CD4-positive, alpha-beta memory T cell (primary cell): ENCODE results near the gene SAMD4B. TPM values are rescaled to one million over a fixed set of nuclear protein-coding genes. Genes with fewer than 3 reads are reported as not detected.

Experiments used
- CTCF ChIA-PET: fragments of 350-600 bp; sonication (Branson Sonifier 250); formaldehyde crosslinking; loops from one replicate; lab custom pipeline; 2021; ENCODE audit warnings: inconsistent platforms; ENCODE audit not compliant: partially characterized antibody; lab: Charles Lee
- POLR2A ChIA-PET: fragments of 350-600 bp; sonication (Branson Sonifier 250); formaldehyde crosslinking; loops from one replicate; lab custom pipeline; 2021; ENCODE audit not compliant: partially characterized antibody; lab: Charles Lee
- DNase-seq, 5 donors: peaks; one replicate each; pipeline versions ENCODE4 v3.0.0 to v3.0.0-alpha.2; 2020 to 2022; ENCODE audit warnings: mixed read lengths in 1 of 5
- H3K27ac ChIP-seq: one replicate; pipeline ENCODE4 v1.7.0; 2013; ENCODE audit warnings: low read depth, low read length
- H3K27me3 ChIP-seq: 2 replicates; pipeline ENCODE4 v1.7.0; 2013; ENCODE audit warnings: mild to moderate bottlenecking, low read length, moderate library complexity; ENCODE audit not compliant: insufficient read depth
- H3K36me3 ChIP-seq: 2 replicates; pipeline ENCODE4 v1.7.0; 2013; ENCODE audit warnings: mild to moderate bottlenecking, low read length, moderate library complexity; ENCODE audit not compliant: insufficient read depth
- H3K4me1 ChIP-seq: 2 replicates; pipeline ENCODE4 v1.7.0; 2013; ENCODE audit warnings: mild to moderate bottlenecking, low read length, moderate library complexity; ENCODE audit not compliant: insufficient read depth
- H3K4me3 ChIP-seq, 2 donors: one replicate each; pipeline ENCODE4 v1.7.0; 2013; ENCODE audit warnings: low read length in 2 of 2, mild to moderate bottlenecking in 1 of 2
- H3K9me3 ChIP-seq, 2 donors: one replicate each; pipeline ENCODE4 v1.7.0; 2013; ENCODE audit warnings: low read length in 2 of 2, control low read depth in 1 of 2; ENCODE audit not compliant: control insufficient read depth in 1 of 2
- H3K27ac Mint-ChIP-seq, 7 donors: one replicate each; pipeline ENCODE4 v1.8.0; 2020 to 2021; ENCODE audit warnings: mixed read lengths in 7 of 7, mild to moderate bottlenecking in 6 of 7, inconsistent platforms in 3 of 7, moderate library complexity in 3 of 7
- H3K27me3 Mint-ChIP-seq, 2 donors: one replicate each; pipeline ENCODE4 v1.8.0; 2020 to 2021; ENCODE audit warnings: mixed read lengths in 2 of 2
- H3K36me3 Mint-ChIP-seq, 2 donors: one replicate each; pipeline ENCODE4 v1.8.0; 2020 to 2021; ENCODE audit warnings: mixed read lengths in 2 of 2, inconsistent platforms in 1 of 2, mild to moderate bottlenecking in 1 of 2
- H3K4me1 Mint-ChIP-seq, 4 donors: one replicate each; pipeline ENCODE4 v1.8.0; 2020 to 2021; ENCODE audit warnings: mixed read lengths in 4 of 4, mild to moderate bottlenecking in 1 of 4
- H3K4me3 Mint-ChIP-seq, 8 donors: one replicate each; pipeline ENCODE4 v1.8.0; 2020 to 2021; ENCODE audit warnings: mixed read lengths in 8 of 8, mild to moderate bottlenecking in 7 of 8, moderate library complexity in 6 of 8, inconsistent platforms in 3 of 8
- H3K9me3 Mint-ChIP-seq, 8 donors: one replicate each; pipeline ENCODE4 v1.8.0; 2020 to 2021; ENCODE audit warnings: mixed read lengths in 8 of 8, mild to moderate bottlenecking in 5 of 8, inconsistent platforms in 3 of 8, moderate library complexity in 1 of 8
- intact Hi-C: fragments of 100-400 bp; cut with micrococcal nuclease; formaldehyde crosslinking; loops from one replicate; pipeline ENCODE4 v1.15.1; 2023
- polyA plus RNA-seq, 2 donors: library from polyadenylated mRNA; unstranded; fragments of 300-500 nt; fragmentation: Illumina TruSeq; gene quantifications; one replicate each; pipeline ENCODE4 v1.2.3, GENCODE V29; 2021
- total RNA-seq, 2 experiments: library from RNA; stranded (reverse); gene quantifications; one replicate each; pipeline ENCODE4 v1.2.3, GENCODE V29; 2021

SAMD4B gene
- total and polyA plus RNA-seq, 4 experiments from 2014 or later: 7.3 to 79.6 (median 42.6) TPM

DNA sequence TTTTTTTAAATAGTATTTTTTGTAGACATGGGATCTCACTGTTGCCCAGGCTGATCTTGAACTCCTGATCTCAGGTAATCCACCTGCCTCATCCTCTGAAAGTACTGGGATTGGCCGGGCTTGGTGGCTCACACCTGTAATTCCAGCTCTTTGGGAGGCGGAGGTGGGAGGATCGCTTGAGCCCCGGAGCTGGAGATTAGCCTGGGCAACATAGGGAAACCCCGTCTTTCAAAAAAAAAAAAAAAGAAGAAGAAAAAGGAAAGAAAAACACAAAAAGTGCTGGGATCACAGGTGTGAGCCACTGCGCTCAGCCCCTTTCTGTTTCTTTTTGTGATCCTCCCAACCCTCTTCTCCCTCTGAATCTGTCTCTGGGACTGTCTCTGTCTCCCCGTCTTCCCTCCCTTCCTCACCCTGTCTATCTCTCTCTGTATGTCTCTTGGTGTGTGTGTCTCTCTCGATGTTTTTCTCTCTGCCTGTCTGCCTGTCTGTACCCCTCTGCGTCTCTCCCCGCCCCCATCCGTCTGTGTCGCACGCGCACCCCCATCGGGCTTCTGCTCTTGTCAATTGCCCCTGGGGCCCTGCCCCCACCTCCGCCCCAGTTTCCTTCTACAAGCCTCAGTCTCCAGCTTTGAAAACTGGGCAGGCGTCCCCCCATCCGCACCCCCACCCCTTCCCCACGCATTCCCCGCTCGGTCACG is 63.9 kb downstream of the SAMD4B start:
- CTCF ChIA-PET: interaction anchor here (4.3 kb wide), 1 partner anchor 8 kb away, joined by 54 read pairs; no protein-coding TSS in a partner anchor
- intact Hi-C loops: loop anchor here (2.0 kb wide), 1 partner anchor 555 kb away; no protein-coding TSS in a partner anchor

DNA sequence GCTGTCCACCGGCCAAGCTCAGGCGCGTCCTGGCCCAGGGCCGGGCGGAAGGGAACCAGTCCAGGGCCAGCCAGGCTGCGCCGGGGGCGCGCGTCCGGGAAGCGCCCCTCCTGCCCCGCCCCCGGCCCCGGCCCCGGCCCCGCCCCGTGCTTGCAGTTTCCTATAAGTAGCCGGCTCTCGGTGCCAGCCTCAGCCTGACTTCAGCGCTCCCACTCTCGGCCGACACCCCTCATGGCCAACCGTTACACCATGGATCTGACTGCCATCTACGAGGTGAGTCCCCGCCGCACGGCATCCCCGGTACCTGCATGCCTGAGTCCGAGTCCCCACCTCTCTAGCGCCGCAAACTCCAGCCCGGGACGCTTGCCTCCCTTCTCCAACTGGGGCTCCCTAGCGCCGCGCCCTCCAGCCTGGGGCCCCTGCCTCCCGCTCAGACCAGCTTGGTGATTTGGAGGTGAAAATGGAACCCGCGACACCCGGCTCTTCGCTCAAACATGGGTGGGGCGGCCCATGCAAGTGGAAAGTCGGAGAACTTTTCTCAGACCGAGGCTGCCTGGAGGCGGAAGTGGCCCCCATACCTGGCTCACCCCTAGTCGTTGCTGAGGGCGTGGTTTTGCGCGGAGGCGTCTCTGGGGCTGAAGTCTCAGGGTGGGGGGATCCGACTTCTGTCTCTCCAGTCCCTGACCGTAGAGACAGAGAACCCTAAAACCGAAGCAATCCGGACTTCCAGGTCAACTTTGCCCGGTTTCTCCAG is 64.6 kb downstream of the SAMD4B start, which contains the start of gene ZFP36:
Gene ZFP36, plus strand, starts transcription at position 192 of the 754 bp plus-strand sequence. Its CDS starts 58 bp downstream, at position 250.
- CTCF ChIA-PET: interaction anchor here (1.8 to 4.3 kb wide), 2 partner anchors 9 to 29 kb away, joined by 8 to 54 read pairs; partner anchors contain the start of gene RPS16
- Histone ChIP-seq H3K36me3 (peaks cover 14% of the 10 kb centered on the region), H3K27me3 (no peaks in the 10 kb centered on the region), H3K4me1 (peaks cover 66% of the 10 kb centered on the region), H3K9me3 (no peaks in the 10 kb centered on the region), H3K27ac (peak within 1 kb of the TSS; percentile 100), H3K4me3 (peak within 1 kb of the TSS; percentile 97 to 100)
- Mint-ChIP-seq H3K27ac (peak within 1 kb of the TSS; percentile 99 to 100 (median 100)), H3K36me3 (peaks cover 22 to 52% of the 10 kb centered on the region in 2 donors), H3K4me3 (peak within 1 kb of the TSS; percentile 88 to 99 (median 97)), H3K9me3 (peaks cover 0 to 11% (median 0%) of the 10 kb centered on the region in 8 donors), H3K4me1 (peaks cover 38 to 95% (median 55%) of the 10 kb centered on the region in 4 donors), H3K27me3 (peaks cover 0 to 2% of the 10 kb centered on the region in 2 donors)
- DNase-seq: peak; percentile 86 to 88 (median 87)
- intact Hi-C loops: loop anchor here (2.0 kb wide), 1 partner anchor 556 kb away; no protein-coding TSS in a partner anchor
- POLR2A ChIA-PET: interaction anchor here (0.5 to 11.3 kb wide), 14 partner anchors 8 to 1013 kb away, joined by 3 to 276 read pairs (median 8); partner anchors contain the start of genes GMFG, MED29, PAF1 and RPS16

More for the DNA sequence above, 63.9 kb downstream of the SAMD4B start:
- Mint-ChIP-seq H3K36me3 (peaks cover 22 to 51% of the 10 kb centered on the region in 2 donors), H3K4me3 (peak overlapping the region; percentile 88 to 96 (median 92)), H3K27me3 (no peaks in the 10 kb centered on the region), H3K9me3 (peaks cover 0 to 10% (median 0%) of the 10 kb centered on the region in 8 donors), H3K27ac (peak overlapping the region; percentile 98 to 100 (median 99)), H3K4me1 (peaks cover 39 to 95% (median 55%) of the 10 kb centered on the region in 4 donors)
- Histone ChIP-seq H3K36me3 (peaks cover 14% of the 10 kb centered on the region), H3K4me1 (peaks cover 66% of the 10 kb centered on the region), H3K27ac (peak overlapping the region; percentile 100), H3K27me3 (no peaks in the 10 kb centered on the region), H3K4me3 (peak overlapping the region; percentile 52 to 97), H3K9me3 (no peaks in the 10 kb centered on the region)
- POLR2A ChIA-PET: interaction anchor here (0.5 to 11.3 kb wide), 13 partner anchors 7 to 1014 kb away, joined by 3 to 276 read pairs (median 10); partner anchors contain the start of genes GMFG, MED29, PAF1 and RPS16
- DNase-seq: peak; percentile 86 to 92 (median 89)

DNA sequence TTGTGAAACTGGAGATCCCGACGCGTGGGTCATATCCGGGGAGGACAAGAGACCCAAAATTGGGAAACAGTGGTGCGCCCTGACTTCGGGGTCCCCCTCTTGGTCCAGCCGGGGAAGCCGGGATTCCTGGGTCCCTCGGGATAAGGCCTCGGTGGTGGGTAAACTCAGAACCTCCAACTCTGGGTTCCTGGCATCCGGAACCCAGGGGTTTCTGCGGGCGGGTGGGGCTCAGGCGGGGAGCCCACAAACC is 65.1 kb downstream of the SAMD4B start:
- DNase-seq: peak in 1 of 5 donors; percentile 83

DNA sequence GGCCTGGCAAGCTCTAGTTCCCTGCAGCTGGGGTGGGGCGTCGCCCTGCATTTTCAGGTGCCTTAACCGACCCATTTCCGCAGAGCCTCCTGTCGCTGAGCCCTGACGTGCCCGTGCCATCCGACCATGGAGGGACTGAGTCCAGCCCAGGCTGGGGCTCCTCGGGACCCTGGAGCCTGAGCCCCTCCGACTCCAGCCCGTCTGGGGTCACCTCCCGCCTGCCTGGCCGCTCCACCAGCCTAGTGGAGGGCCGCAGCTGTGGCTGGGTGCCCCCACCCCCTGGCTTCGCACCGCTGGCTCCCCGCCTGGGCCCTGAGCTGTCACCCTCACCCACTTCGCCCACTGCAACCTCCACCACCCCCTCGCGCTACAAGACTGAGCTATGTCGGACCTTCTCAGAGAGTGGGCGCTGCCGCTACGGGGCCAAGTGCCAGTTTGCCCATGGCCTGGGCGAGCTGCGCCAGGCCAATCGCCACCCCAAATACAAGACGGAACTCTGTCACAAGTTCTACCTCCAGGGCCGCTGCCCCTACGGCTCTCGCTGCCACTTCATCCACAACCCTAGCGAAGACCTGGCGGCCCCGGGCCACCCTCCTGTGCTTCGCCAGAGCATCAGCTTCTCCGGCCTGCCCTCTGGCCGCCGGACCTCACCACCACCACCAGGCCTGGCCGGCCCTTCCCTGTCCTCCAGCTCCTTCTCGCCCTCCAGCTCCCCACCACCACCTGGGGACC is 65.6 kb downstream of the SAMD4B start:
- Mint-ChIP-seq H3K27me3 (peaks cover 0 to 7% of the 10 kb centered on the region in 2 donors), H3K9me3 (peaks cover 0 to 16% (median 0%) of the 10 kb centered on the region in 8 donors), H3K4me3 (peak overlapping the region; percentile 88 to 99 (median 97)), H3K27ac (peak overlapping the region; percentile 99 to 100 (median 99)), H3K4me1 (peaks cover 33 to 92% (median 50%) of the 10 kb centered on the region in 4 donors), H3K36me3 (peaks cover 22 to 53% of the 10 kb centered on the region in 2 donors)
- ChIA-PET CTCF (interaction anchor here (1.8 to 4.3 kb wide), 2 partner anchors 10 to 28 kb away, joined by 8 to 54 read pairs; partner anchors contain the start of gene RPS16), POLR2A (interaction anchor here (0.9 to 11.3 kb wide), 13 partner anchors 9 to 1343 kb away, joined by 3 to 276 read pairs (median 10); partner anchors contain the start of genes ACTMAP, GMFG, MED29 and PAF1)
- H3K36me3 ChIP-seq: peaks cover 14% of the 10 kb centered on the region
- H3K27me3 ChIP-seq: no peaks in the 10 kb centered on the region
- peaks cover 57% of the 10 kb centered on the region for H3K4me1 ChIP-seq
- H3K27ac ChIP-seq: peak overlapping the region; percentile 100
- no peaks in the 10 kb centered on the region for H3K9me3 ChIP-seq
- intact Hi-C loops: loop anchor here (2.0 kb wide), 1 partner anchor 557 kb away; no protein-coding TSS in a partner anchor
- H3K4me3 ChIP-seq: peak overlapping the region; percentile 97 to 100
- peak in 4 of 5 donors; percentile 77 to 86 (median 84) for DNase-seq

More for the DNA sequence above, 65.1 kb downstream of the SAMD4B start:
- H3K36me3 ChIP-seq: peaks cover 14% of the 10 kb centered on the region
- peaks cover 33 to 95% (median 54%) of the 10 kb centered on the region in 4 donors for H3K4me1 Mint-ChIP-seq
- H3K36me3 Mint-ChIP-seq: peaks cover 22 to 53% of the 10 kb centered on the region in 2 donors
- H3K27ac Mint-ChIP-seq: peak overlapping the region; percentile 99 to 100 (median 99)
- H3K9me3 Mint-ChIP-seq: peaks cover 0 to 16% (median 0%) of the 10 kb centered on the region in 8 donors
- intact Hi-C loops: loop anchor here (2.0 kb wide), 1 partner anchor 557 kb away; no protein-coding TSS in a partner anchor
- H3K27ac ChIP-seq: peak overlapping the region; percentile 100
- no peaks in the 10 kb centered on the region for H3K9me3 ChIP-seq
- H3K4me1 ChIP-seq: peaks cover 62% of the 10 kb centered on the region
- H3K4me3 ChIP-seq: peak overlapping the region; percentile 97 to 100
- peaks cover 0 to 7% of the 10 kb centered on the region in 2 donors for H3K27me3 Mint-ChIP-seq
- peak overlapping the region; percentile 88 to 99 (median 97) for H3K4me3 Mint-ChIP-seq
- POLR2A ChIA-PET: interaction anchor here (0.9 to 11.3 kb wide), 13 partner anchors 9 to 1343 kb away, joined by 3 to 276 read pairs (median 10); partner anchors contain the start of genes ACTMAP, GMFG, MED29 and PAF1
- CTCF ChIA-PET: interaction anchor here (1.8 to 4.3 kb wide), 2 partner anchors 10 to 28 kb away, joined by 8 to 54 read pairs; partner anchors contain the start of gene RPS16
- no peaks in the 10 kb centered on the region for H3K27me3 ChIP-seq

DNA sequence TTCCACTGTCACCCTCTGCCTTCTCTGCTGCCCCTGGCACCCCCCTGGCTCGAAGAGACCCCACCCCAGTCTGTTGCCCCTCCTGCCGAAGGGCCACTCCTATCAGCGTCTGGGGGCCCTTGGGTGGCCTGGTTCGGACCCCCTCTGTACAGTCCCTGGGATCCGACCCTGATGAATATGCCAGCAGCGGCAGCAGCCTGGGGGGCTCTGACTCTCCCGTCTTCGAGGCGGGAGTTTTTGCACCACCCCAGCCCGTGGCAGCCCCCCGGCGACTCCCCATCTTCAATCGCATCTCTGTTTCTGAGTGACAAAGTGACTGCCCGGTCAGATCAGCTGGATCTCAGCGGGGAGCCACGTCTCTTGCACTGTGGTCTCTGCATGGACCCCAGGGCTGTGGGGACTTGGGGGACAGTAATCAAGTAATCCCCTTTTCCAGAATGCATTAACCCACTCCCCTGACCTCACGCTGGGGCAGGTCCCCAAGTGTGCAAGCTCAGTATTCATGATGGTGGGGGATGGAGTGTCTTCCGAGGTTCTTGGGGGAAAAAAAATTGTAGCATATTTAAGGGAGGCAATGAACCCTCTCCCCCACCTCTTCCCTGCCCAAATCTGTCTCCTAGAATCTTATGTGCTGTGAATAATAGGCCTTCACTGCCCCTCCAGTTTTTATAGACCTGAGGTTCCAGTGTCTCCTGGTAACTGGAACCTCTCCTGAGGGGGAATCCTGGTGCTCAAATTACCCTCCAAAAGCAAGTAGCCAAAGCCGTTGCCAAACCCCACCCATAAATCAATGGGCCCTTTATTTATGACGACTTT is 66.4 kb downstream of the SAMD4B start:
- Histone ChIP-seq H3K4me1 (peaks cover 50% of the 10 kb centered on the region), H3K27ac (peak overlapping the region; percentile 100), H3K27me3 (no peaks in the 10 kb centered on the region), H3K4me3 (peak overlapping the region; percentile 97 to 100), H3K9me3 (no peaks in the 10 kb centered on the region), H3K36me3 (peaks cover 14% of the 10 kb centered on the region)
- Mint-ChIP-seq H3K27me3 (peaks cover 0 to 7% of the 10 kb centered on the region in 2 donors), H3K4me3 (peak overlapping the region; percentile 88 to 99 (median 97)), H3K4me1 (peaks cover 33 to 85% (median 48%) of the 10 kb centered on the region in 4 donors), H3K9me3 (peaks cover 0 to 16% (median 0%) of the 10 kb centered on the region in 8 donors), H3K27ac (peak overlapping the region; percentile 99 to 100 (median 99)), H3K36me3 (peaks cover 22 to 53% of the 10 kb centered on the region in 2 donors)
- peak; percentile 48 to 74 (median 59) for DNase-seq
- intact Hi-C loops: no loop called here
- POLR2A ChIA-PET: interaction anchor here (0.6 to 11.3 kb wide), 14 partner anchors 10 to 1342 kb away, joined by 3 to 276 read pairs (median 7); partner anchors contain the start of genes ACTMAP, EID2B, GMFG and MED29
- CTCF ChIA-PET: interaction anchor here (1.8 to 4.3 kb wide), 2 partner anchors 11 to 27 kb away, joined by 8 to 54 read pairs; partner anchors contain the start of gene RPS16
